ENCODE data around the gene FBXO38. TPM values are rescaled to one million over a fixed set of nuclear protein-coding genes. Genes with fewer than 3 reads are reported as not detected.

FBXO38 gene, protein sequence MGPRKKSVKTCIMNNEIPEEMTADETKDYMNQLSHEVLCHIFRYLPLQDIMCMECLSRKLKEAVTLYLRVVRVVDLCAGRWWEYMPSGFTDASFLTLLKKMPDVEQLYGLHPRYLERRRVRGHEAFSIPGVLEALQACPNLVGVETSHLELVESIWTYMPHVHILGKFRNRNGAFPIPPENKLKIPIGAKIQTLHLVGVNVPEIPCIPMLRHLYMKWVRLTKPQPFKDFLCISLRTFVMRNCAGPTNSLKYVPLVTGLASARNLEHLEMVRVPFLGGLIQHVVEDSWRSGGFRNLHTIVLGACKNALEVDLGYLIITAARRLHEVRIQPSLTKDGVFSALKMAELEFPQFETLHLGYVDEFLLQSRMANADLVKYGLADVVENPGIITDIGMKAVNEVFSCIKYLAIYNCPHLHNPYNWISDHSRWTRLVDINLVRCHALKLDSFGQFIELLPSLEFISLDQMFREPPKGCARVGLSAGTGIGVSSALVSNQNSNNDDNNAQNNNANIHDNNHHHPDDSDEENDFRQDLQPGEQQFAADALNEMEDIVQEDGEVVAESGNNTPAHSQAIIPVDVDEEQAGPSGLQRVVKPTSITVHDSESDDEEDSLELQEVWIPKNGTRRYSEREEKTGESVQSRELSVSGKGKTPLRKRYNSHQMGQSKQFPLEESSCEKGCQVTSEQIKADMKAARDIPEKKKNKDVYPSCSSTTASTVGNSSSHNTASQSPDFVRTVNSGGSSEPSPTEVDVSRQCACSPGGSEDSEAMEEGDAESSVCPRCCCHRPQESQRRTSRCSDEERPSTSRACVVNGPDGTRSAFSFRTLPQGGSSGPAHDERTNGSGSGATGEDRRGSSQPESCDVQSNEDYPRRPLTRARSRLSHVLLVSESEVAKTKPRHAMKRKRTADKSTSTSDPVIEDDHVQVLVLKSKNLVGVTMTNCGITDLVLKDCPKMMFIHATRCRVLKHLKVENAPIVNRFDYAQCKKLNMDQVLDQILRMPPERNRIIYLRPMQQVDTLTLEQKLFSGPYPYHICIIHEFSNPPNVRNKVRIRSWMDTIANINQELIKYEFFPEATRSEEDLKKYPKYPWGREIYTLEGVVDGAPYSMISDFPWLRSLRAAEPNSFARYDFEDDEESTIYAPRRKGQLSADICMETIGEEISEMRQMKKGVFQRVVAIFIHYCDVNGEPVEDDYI
- 36.3 to 37.7 TPM (median 37.4 TPM) in 3 replicates for total RNA-seq
- long read RNA-seq, full-length matches to known transcripts = 25 of 38 reads
- long read RNA-seq, partial matches to known transcripts = 5 of 38 reads
- long read RNA-seq, other reads (novel, unspliced or antisense) = 8 of 38 reads

DNA sequence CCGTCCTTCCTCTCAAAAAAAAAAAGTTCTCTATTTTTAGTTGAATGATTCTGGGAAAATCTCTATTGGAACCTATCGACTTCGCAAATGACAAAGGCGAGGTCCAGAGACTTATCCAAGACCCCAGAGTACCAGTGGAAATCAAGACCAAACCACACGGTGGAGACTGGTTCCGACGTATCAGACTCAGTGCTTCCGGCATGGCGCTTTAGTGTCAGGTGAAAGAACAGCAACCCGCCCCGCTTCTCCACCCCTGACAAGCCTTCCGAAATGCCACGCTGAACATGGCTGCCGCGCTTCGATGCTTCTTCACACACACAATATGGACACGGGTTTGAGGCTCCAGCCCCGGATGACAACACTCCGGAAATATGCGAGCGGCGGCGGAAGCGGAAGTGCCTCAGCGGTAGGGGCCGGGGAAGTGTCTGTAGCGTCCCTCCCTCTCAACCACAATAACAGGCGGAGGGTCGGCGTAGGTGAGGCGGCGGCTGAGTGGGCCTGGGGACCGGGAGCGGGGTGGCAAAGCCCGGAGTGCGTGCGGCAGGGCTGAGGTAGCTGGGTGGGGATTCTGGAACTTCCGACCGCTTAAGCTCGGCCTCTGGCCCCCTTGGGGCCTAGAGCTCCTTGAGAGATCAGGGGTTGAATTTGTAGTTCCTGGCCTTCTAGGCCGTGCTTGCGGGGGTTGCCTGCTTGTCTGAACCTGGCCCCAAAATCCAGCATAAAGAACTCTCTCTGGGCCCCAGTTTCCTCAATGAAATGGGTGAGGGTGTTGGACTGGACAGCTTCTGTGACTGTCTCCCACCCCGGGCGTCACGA is at the start of gene FBXO38:
Gene FBXO38 (plus strand): TSS at position 395 of the 816 bp plus-strand sequence. CDS start 10,819 bp downstream, outside the sequence.
- Mint-ChIP-seq H3K36me3 (ENCODE audit: low read depth) (no peaks in the 10 kb centered on the region), H3K4me3 (ENCODE audit: unreplicated experiment) (peak within 1 kb of the TSS; percentile 87), H3K9me3 (ENCODE audit: low read depth) (no peaks in the 10 kb centered on the region), H3K4me1 (ENCODE audit: low read depth) (peaks cover 46% of the 10 kb centered on the region), H3K27ac (ENCODE audit: unreplicated experiment) (peak within 1 kb of the TSS; percentile 92), H3K27me3 (ENCODE audit: low read depth) (no peaks in the 10 kb centered on the region)
- peak; percentile 97 for DNase-seq (ENCODE audit: low spot score)
- TF ChIP-seq CTCF (IDR thresholded peaks at IDR 0.05) = peak; percentile 45

- Mint-ChIP-seq H3K36me3 (ENCODE audit: low read depth) (peaks cover 4% of the 10 kb centered on the region), H3K4me1 (ENCODE audit: low read depth) (no peaks in the 10 kb centered on the region), H3K27me3 (ENCODE audit: low read depth) (peaks cover 1% of the 10 kb centered on the region), H3K27ac (ENCODE audit: unreplicated experiment) (no peak within 1 kb of the TSS), H3K9me3 (ENCODE audit: low read depth) (peaks cover 15% of the 10 kb centered on the region), H3K4me3 (ENCODE audit: unreplicated experiment) (no peak within 1 kb of the TSS)
- TF ChIP-seq CTCF (IDR thresholded peaks at IDR 0.05) = no peak
- DNase-seq (ENCODE audit: low spot score) = no peak
Measured at GRCh38 chr5:148335259-148335658, 48.5 kb upstream of the FBXO38 start, which contains the start of gene SPINK9. Gene SPINK9, plus strand, starts transcription at chr5:148335559. Its CDS starts 55 bp downstream, at chr5:148335614.

GRCh38 chr5:148336704-148337435 is 46.9 kb upstream of the FBXO38 start:
- H3K36me3 Mint-ChIP-seq (ENCODE audit: low read depth) = no peaks in the 10 kb centered on the region
- no peak for DNase-seq (ENCODE audit: low spot score)
- H3K9me3 Mint-ChIP-seq (ENCODE audit: low read depth) = peaks cover 7% of the 10 kb centered on the region
- H3K27me3 Mint-ChIP-seq (ENCODE audit: low read depth) = peaks cover 3% of the 10 kb centered on the region
- H3K27ac Mint-ChIP-seq (ENCODE audit: unreplicated experiment) = no peak overlapping the region
- TF ChIP-seq CTCF (IDR thresholded peaks at IDR 0.05) = no peak
- no peak overlapping the region for H3K4me3 Mint-ChIP-seq (ENCODE audit: unreplicated experiment)
- no peaks in the 10 kb centered on the region for H3K4me1 Mint-ChIP-seq (ENCODE audit: low read depth)

GRCh38 chr5:148342371-148343045 is 41.2 kb upstream of the FBXO38 start:
- H3K4me3 Mint-ChIP-seq (ENCODE audit: unreplicated experiment) = no peak overlapping the region
- H3K4me1 Mint-ChIP-seq (ENCODE audit: low read depth) = no peaks in the 10 kb centered on the region
- H3K27me3 Mint-ChIP-seq (ENCODE audit: low read depth) = peaks cover 3% of the 10 kb centered on the region
- TF ChIP-seq CTCF (IDR thresholded peaks at IDR 0.05) = no peak
- no peaks in the 10 kb centered on the region for H3K9me3 Mint-ChIP-seq (ENCODE audit: low read depth)
- H3K36me3 Mint-ChIP-seq (ENCODE audit: low read depth) = no peaks in the 10 kb centered on the region
- H3K27ac Mint-ChIP-seq (ENCODE audit: unreplicated experiment) = no peak overlapping the region
- DNase-seq (ENCODE audit: low spot score) = no peak
